Fibroblast of skin of right biceps (primary cell): Measurements from ENCODE around the gene ZBTB33.

Experiments
- DNase-seq: peaks from one replicate; pipeline ENCODE4 v3.0.0-alpha.2; 2013

ZBTB33 gene

DNA sequence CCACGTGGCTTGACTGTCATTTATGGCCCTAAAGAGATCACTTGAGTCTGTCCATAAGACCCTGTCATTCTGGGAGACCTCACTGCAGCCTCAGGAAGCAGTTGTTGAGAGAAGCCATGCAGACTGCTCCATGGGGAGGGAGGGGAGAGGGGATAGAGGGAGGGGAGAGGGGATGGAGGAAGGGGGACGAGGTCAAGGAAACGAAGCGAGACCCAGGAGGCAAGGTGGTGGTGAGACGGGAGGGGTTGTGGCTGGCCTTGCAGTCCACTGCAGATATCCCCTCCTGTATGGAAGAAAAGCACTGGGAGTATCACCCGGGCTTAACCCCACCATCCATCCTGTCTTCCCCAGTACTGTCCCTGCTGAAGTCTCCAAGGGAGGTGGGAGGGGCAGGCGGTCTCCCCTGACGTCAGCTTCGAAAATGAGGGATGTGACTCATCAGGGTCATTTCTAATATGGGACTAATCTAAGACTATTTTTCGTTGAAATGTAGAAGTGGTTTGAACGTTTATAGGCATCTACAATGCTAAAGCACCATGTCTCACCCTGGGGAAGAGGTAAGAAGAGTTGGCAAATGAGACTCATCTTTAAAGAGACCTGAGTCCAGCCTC lies 55.0 kb downstream of the ZBTB33 start:
- peak; percentile 43 for DNase-seq

DNA sequence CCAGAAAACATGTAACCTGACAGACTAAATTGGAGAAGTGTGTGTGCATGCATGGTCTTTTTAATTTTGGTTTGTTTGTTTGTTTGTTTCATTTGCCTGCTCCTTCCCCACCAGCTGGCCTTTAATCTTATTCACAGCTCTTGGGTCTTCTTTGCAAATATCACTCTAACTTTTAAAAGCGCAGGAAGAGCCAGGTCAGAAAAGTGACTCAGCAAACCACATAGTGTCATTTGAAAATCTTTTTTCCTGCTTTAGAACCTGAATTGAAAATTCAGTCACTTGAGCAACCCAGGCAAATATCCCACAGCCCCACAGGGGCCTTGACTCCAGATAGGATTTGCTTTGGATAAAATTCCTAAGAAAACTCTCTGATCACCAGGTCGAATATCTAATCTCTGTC lies 56.0 kb downstream of the ZBTB33 start:
- DNase-seq, result no peak
